ENCODE results near the gene NOX3. TPM values are rescaled to one million over a fixed set of nuclear protein-coding genes. Genes with fewer than 3 reads are reported as not detected.
"Not testable (repeated sequence)": the region's sequence is repeated elsewhere in the genome, so short reads cannot be mapped to it uniquely, and the experiment has no call there.

NOX3 gene
- total and polyA plus RNA-seq, 8 donors, result not detected

GRCh38 chr6:155493026-155493693 lies 37.5 kb upstream of the NOX3 start:
- H3K36me3 ChIP-seq, result no peaks in the 10 kb centered on the region
- peaks cover 3 to 27% (median 17%) of the 10 kb centered on the region in 4 donors for H3K4me1 ChIP-seq
- no peak for DNase-seq
- TF ChIP-seq POLR2A (IDR thresholded peaks at IDR 0.05), result no peak
- TF ChIP-seq POLR2AphosphoS5 (IDR thresholded peaks at IDR 0.05), result no peak
- TF ChIP-seq EP300 (IDR thresholded peaks at IDR 0.05), result no peak
- no peak for TF ChIP-seq CTCF (IDR thresholded peaks at IDR 0.05)
- H3K9me3 ChIP-seq, result no peaks in the 10 kb centered on the region
- intact Hi-C loops (cut with DNase I; ENCODE audit: low total_unique reads), result no loop called here
- 87 to 96% (median 94%) methylated on average over 3 of the region's 3 CpGs for WGBS, 5 donors
- peak overlapping the region in 4 of 5 donors; percentile 59 to 79 (median 71) for H3K27ac ChIP-seq
- no peaks in the 10 kb centered on the region for H3K27me3 ChIP-seq
- no peak overlapping the region for H3K4me3 ChIP-seq

- no peak for DNase-seq
- WGBS, 5 donors, result 80 to 93% (median 86%) methylated on average over 2 of the region's 2 CpGs
- Histone ChIP-seq H3K36me3 (no peaks in the 10 kb centered on the region), H3K4me1 (peaks cover 3 to 31% (median 20%) of the 10 kb centered on the region in 4 donors), H3K27me3 (no peaks in the 10 kb centered on the region), H3K27ac (peak overlapping the region in 1 of 5 donors; percentile 79), H3K4me3 (no peak overlapping the region), H3K9me3 (no peaks in the 10 kb centered on the region)
- no peak for TF ChIP-seq EP300 (IDR thresholded peaks at IDR 0.05)
- no peak for TF ChIP-seq POLR2AphosphoS5 (IDR thresholded peaks at IDR 0.05)
- TF ChIP-seq POLR2A (IDR thresholded peaks at IDR 0.05), result no peak
- TF ChIP-seq CTCF (IDR thresholded peaks at IDR 0.05), result no peak
- intact Hi-C loops (cut with DNase I; ENCODE audit: low total_unique reads), result no loop called here
These were observed 36.6 kb upstream of the NOX3 start for GRCh38 chr6:155492061-155492735.

- intact Hi-C loops (cut with DNase I; ENCODE audit: low total_unique reads), result no loop called here
- WGBS, 5 donors, result 33 to 70% (median 49%) methylated on average over 1 of the region's 1 CpG
- TF ChIP-seq POLR2A (IDR thresholded peaks at IDR 0.05), result no peak
- no peak for TF ChIP-seq EP300 (IDR thresholded peaks at IDR 0.05)
- TF ChIP-seq POLR2AphosphoS5 (IDR thresholded peaks at IDR 0.05), result no peak
- TF ChIP-seq CTCF (IDR thresholded peaks at IDR 0.05), result no peak
- Histone ChIP-seq H3K27ac (no peak overlapping the region), H3K27me3 (no peaks in the 10 kb centered on the region), H3K4me1 (peaks cover 3 to 33% (median 20%) of the 10 kb centered on the region in 4 donors), H3K4me3 (no peak overlapping the region), H3K36me3 (no peaks in the 10 kb centered on the region), H3K9me3 (no peaks in the 10 kb centered on the region)
- no peak for DNase-seq
These were observed 35.8 kb upstream of the NOX3 start for GRCh38 chr6:155491421-155491820.

- H3K9me3 ChIP-seq; intact Hi-C loops (cut with DNase I; ENCODE audit: low total_unique reads); DNase-seq; H3K27me3 ChIP-seq; H3K4me3 ChIP-seq; H3K36me3 ChIP-seq; H3K27ac ChIP-seq: not testable (repeated sequence)
- WGBS, 5 donors, result 82 to 93% (median 86%) methylated on average over 6 of the region's 6 CpGs
- peaks cover 0 to 13% (median 6%) of the 10 kb centered on the region in 4 donors for H3K4me1 ChIP-seq
These were observed 32.6 kb upstream of the NOX3 start for GRCh38 chr6:155488197-155488596.
